Ovary (tissue), 9 donors: ENCODE measurements around the gene MDP1. TPM values are rescaled to one million over a fixed set of nuclear protein-coding genes. Genes with fewer than 3 reads are reported as not detected.

Source experiments
- DNase-seq, 5 donors: peaks; one replicate each; pipeline ENCODE4 v3.0.0-alpha.2; 2019 to 2020
- H3K27ac ChIP-seq, 2 donors: fragments of 200-600 bp; one replicate each; pipeline versions ENCODE4 v1.5.1 to v1.8.0; 2019 to 2022
- H3K27me3 ChIP-seq: fragments of 200-600 bp; one replicate; pipeline ENCODE4 v1.8.0; 2022
- H3K36me3 ChIP-seq: fragments of 200-600 bp; sonication (generic); one replicate; pipeline ENCODE4 v1.5.1; 2019
- H3K4me1 ChIP-seq: one replicate; pipeline ENCODE4 v1.8.1; 2013; ENCODE audit warnings: mild to moderate bottlenecking, moderate library complexity; ENCODE audit not compliant: insufficient read depth
- H3K4me3 ChIP-seq: fragments of 200-600 bp; sonication (generic); one replicate; pipeline ENCODE4 v1.5.1; 2017
- H3K9me3 ChIP-seq, 2 donors: fragments of 200-600 bp in 1 of 2; sonication (generic) in 1 of 2; one replicate each; pipeline versions ENCODE4 v1.5.1 to v1.8.1; 2013 to 2019; ENCODE audit warnings: mild to moderate bottlenecking in 1 of 2, moderate library complexity in 1 of 2
- EP300 ChIP-seq: sonication (generic); formaldehyde crosslinking; IDR thresholded peaks from one replicate; pipeline ENCODE4 v1.6.1; 2017; ENCODE audit warnings: antibody characterized with exemption
- POLR2A ChIP-seq: fragments of 450-650 bp; IDR thresholded peaks from one replicate; pipeline ENCODE4 v1.6.1; 2017; ENCODE audit warnings: antibody characterized with exemption, mild to moderate bottlenecking, moderate library complexity
- WGBS, 3 donors: extraction: QIAGEN DNeasy Blood & Tissue Kit in 1 of 3; methylation state at CpG; one replicate each; pipeline versions ENCODE4 v1.1.5 to v1.1.7; 2013 to 2017; 5-methylcytosine and 5-hydroxymethylcytosine counted together
- intact Hi-C, 4 donors: fragments of 100-400 bp; cut with DNase I; formaldehyde crosslinking; loops; one replicate each; pipeline versions ENCODE4 v1.11.0 to v1.15.1; 2022 to 2023
- polyA plus RNA-seq, 2 donors: library from polyadenylated mRNA; stranded (reverse); fragments of 200-250 nt in 1 of 2; fragments of 350-450 nt in 1 of 2; fragmentation: Illumina TruSeq in 1 of 2; extraction: RNeasy Lipid Tissue Mini Kit (QIAGEN cat#74804) in 1 of 2; gene quantifications; one replicate each; pipeline ENCODE4 v1.2.3, GENCODE V29; 2013 to 2014
- total RNA-seq, 7 donors: library from RNA; depleted of rRNA in 2 of 7; stranded (reverse); fragments of >200 nt in 2 of 7; fragmentation: NEBNext Ultra II Directional in 3 of 7; extraction: Animal tissue kit (Norgen Biotek cat#: 25700) in 3 of 7; gene quantifications; one replicate each; pipeline versions ENCODE4 v1.1.0 to v1.2.4, GENCODE V29; 2016 to 2023
- TF ChIP-seq, protein P1 (sequence below), 3 donors: fragments of 450-650 bp in 2 of 3; fragments of 200-600 bp in 1 of 3; IDR thresholded peaks; one replicate each; pipeline versions ENCODE4 v1.5.1 to v1.8.0; 2016 to 2022; ENCODE audit warnings: antibody characterized with exemption in 3 of 3, mild to moderate bottlenecking in 1 of 3
- donor health status: DM: no; HTN: no; CAD: no; lungs with moderate emphysema.
- donor health status: DM: no; HTN: no; CAD: no.
- donor health status: Bipolar disorder and iron deficiency.
- donor health status: DM: yes; HTN: yes; CAD: no.
- donor health status: DM: no; HTN: no; CAD: no.
- donor health status: DM: yes; HTN: yes; CAD: no.

MDP1 gene
- total and polyA plus RNA-seq, 9 donors, result 15.5 to 32.6 (median 19.4) TPM

- intact Hi-C loops, result no loop called here
- Histone ChIP-seq H3K27ac (no peak overlapping the region), H3K36me3 (no peaks in the 10 kb centered on the region), H3K4me1 (peaks cover 3% of the 10 kb centered on the region), H3K4me3 (no peak overlapping the region), H3K27me3 (no peaks in the 10 kb centered on the region), H3K9me3 (no peaks in the 10 kb centered on the region)
- TF ChIP-seq, protein P1, sequence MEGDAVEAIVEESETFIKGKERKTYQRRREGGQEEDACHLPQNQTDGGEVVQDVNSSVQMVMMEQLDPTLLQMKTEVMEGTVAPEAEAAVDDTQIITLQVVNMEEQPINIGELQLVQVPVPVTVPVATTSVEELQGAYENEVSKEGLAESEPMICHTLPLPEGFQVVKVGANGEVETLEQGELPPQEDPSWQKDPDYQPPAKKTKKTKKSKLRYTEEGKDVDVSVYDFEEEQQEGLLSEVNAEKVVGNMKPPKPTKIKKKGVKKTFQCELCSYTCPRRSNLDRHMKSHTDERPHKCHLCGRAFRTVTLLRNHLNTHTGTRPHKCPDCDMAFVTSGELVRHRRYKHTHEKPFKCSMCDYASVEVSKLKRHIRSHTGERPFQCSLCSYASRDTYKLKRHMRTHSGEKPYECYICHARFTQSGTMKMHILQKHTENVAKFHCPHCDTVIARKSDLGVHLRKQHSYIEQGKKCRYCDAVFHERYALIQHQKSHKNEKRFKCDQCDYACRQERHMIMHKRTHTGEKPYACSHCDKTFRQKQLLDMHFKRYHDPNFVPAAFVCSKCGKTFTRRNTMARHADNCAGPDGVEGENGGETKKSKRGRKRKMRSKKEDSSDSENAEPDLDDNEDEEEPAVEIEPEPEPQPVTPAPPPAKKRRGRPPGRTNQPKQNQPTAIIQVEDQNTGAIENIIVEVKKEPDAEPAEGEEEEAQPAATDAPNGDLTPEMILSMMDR (IDR thresholded peaks at IDR 0.05), result no peak
- TF ChIP-seq POLR2A (no peak), EP300 (no peak)
- DNase-seq, result no peak
- 90 to 94% (median 91%) methylated on average over 16 to 19 of the region's 19 CpGs for WGBS, 3 donors
Observed at GRCh38 chr14:24261969-24262327, 46.1 kb upstream of the MDP1 start.

GRCh38 chr14:24261256-24261968 lies 45.5 kb upstream of the MDP1 start:
- no peaks in the 10 kb centered on the region for H3K36me3 ChIP-seq
- WGBS, 3 donors, result 85 to 91% (median 89%) methylated on average over 20 of the region's 20 CpGs
- intact Hi-C loops, result no loop called here

GRCh38 chr14:24260780-24261157 lies 44.9 kb upstream of the MDP1 start:
- Histone ChIP-seq H3K27me3 (no peaks in the 10 kb centered on the region), H3K9me3 (no peaks in the 10 kb centered on the region), H3K4me1 (peaks cover 3% of the 10 kb centered on the region), H3K4me3 (no peak overlapping the region), H3K36me3 (no peaks in the 10 kb centered on the region), H3K27ac (no peak overlapping the region)
- TF ChIP-seq EP300, result no peak
- TF ChIP-seq POLR2A, result no peak
- TF ChIP-seq, protein P1 (IDR thresholded peaks at IDR 0.05), result no peak
- no peak for DNase-seq
- intact Hi-C loops, result no loop called here
- 81 to 89% (median 83%) methylated on average over 4 of the region's 4 CpGs for WGBS, 3 donors

More at GRCh38 chr14:24261256-24261968, 45.5 kb upstream of the MDP1 start:
- Histone ChIP-seq H3K9me3 (no peaks in the 10 kb centered on the region), H3K4me3 (no peak overlapping the region), H3K27ac (no peak overlapping the region), H3K27me3 (no peaks in the 10 kb centered on the region), H3K4me1 (peaks cover 3% of the 10 kb centered on the region)
- DNase-seq, result no peak
- TF ChIP-seq EP300 (no peak), POLR2A (no peak)
- TF ChIP-seq, protein P1 (IDR thresholded peaks at IDR 0.05), result no peak

- no peaks in the 10 kb centered on the region for H3K36me3 ChIP-seq
- DNase-seq, result no peak
- H3K9me3 ChIP-seq, result no peaks in the 10 kb centered on the region
- no peak overlapping the region for H3K27ac ChIP-seq
- H3K4me3 ChIP-seq, result no peak overlapping the region
- WGBS, 3 donors, result 82 to 85% (median 83%) methylated on average over 16 of the region's 16 CpGs
- no peaks in the 10 kb centered on the region for H3K27me3 ChIP-seq
- TF ChIP-seq EP300, result no peak
- no peak for TF ChIP-seq POLR2A
- TF ChIP-seq, protein P1 (IDR thresholded peaks at IDR 0.05), result no peak
- intact Hi-C loops, result no loop called here
- peaks cover 3% of the 10 kb centered on the region for H3K4me1 ChIP-seq
Observed at GRCh38 chr14:24260026-24260779, 44.3 kb upstream of the MDP1 start.
